Muscle of arm (tissue), 14 donors: ENCODE data around the gene ZNF281. TPM values are rescaled to one million over a fixed set of nuclear protein-coding genes. Genes with fewer than 3 reads are reported as not detected.
A peak's percentile ranks its signal among the peaks of the same experiment; 100 is the strongest.
"Not testable (repeated sequence)": the region's sequence is repeated elsewhere in the genome, so short reads cannot be mapped to it uniquely, and the experiment has no call there.

Experiments
- DNase-seq: peaks from one replicate; pipeline ENCODE4 v3.0.0-alpha.2; 2013
- long read RNA-seq, 11 donors: transcript quantifications; one replicate each; lab custom pipeline, GENCODE V29; 2026
- polyA plus RNA-seq, 12 donors: library from polyadenylated mRNA; unstranded; fragments of 120-200 nt; gene quantifications; one replicate each; pipeline ENCODE4 v1.2.1, GENCODE V29; 2013; ENCODE audit not compliant: insufficient read length in 12 of 12

Gene ZNF281
- polyA plus RNA-seq = 10 to 100 TPM in 11 of 12 donors, not detected in 1; 10.9 to 16.2 (median 14.2) TPM
- long read RNA-seq, donor 1, full-length matches to known transcripts = 4 of 4 reads
- long read RNA-seq, donor 1, partial matches to known transcripts = 0 of 4 reads
- long read RNA-seq, donor 1, other reads (novel, unspliced or antisense) = 0 of 4 reads
- long read RNA-seq, donor 2, full-length matches to known transcripts = 3 of 3 reads
- long read RNA-seq, donor 2, partial matches to known transcripts = 0 of 3 reads
- long read RNA-seq, donor 2, other reads (novel, unspliced or antisense) = 0 of 3 reads
- long read RNA-seq, donor 3, partial matches to known transcripts = 0 of 1 reads
- long read RNA-seq, donor 3, other reads (novel, unspliced or antisense) = 0 of 1 reads
- long read RNA-seq, donor 4 = 0 reads
- long read RNA-seq, donor 5, partial matches to known transcripts = 0 of 1 reads
- long read RNA-seq, donor 5, other reads (novel, unspliced or antisense) = 0 of 1 reads
- long read RNA-seq, donor 6, full-length matches to known transcripts = 1 of 1 reads
- long read RNA-seq, donor 6, partial matches to known transcripts = 0 of 1 reads
- long read RNA-seq, donor 6, other reads (novel, unspliced or antisense) = 0 of 1 reads
- long read RNA-seq, donor 7, partial matches to known transcripts = 0 of 1 reads
- long read RNA-seq, donor 7, other reads (novel, unspliced or antisense) = 0 of 1 reads
- long read RNA-seq, donor 8, full-length matches to known transcripts = 8 of 8 reads
- long read RNA-seq, donor 8, partial matches to known transcripts = 0 of 8 reads
- long read RNA-seq, donor 8, other reads (novel, unspliced or antisense) = 0 of 8 reads
- long read RNA-seq, donor 9, partial matches to known transcripts = 0 of 1 reads
- long read RNA-seq, donor 9, other reads (novel, unspliced or antisense) = 0 of 1 reads
- long read RNA-seq, donor 10, partial matches to known transcripts = 0 of 1 reads
- long read RNA-seq, donor 10, other reads (novel, unspliced or antisense) = 0 of 1 reads
- long read RNA-seq, donor 11, full-length matches to known transcripts = 6 of 6 reads
- long read RNA-seq, donor 11, partial matches to known transcripts = 0 of 6 reads
- long read RNA-seq, donor 11, other reads (novel, unspliced or antisense) = 0 of 6 reads

- peak; percentile 96 for DNase-seq
Measured at GRCh38 chr1:200409761-200410565, at the start of gene ZNF281. Gene ZNF281, minus strand, starts transcription at chr1:200410036. Its CDS starts 331 bp downstream, at chr1:200409705.

GRCh38 chr1:200458780-200459179, 48.9 kb upstream of the ZNF281 start:
- no peak for DNase-seq

- DNase-seq = no peak
Measured at GRCh38 chr1:200457810-200458209, 48.0 kb upstream of the ZNF281 start.

- no peak for DNase-seq
Measured at GRCh38 chr1:200454425-200454824, 44.6 kb upstream of the ZNF281 start.

GRCh38 chr1:200453553-200453905, 43.7 kb upstream of the ZNF281 start:
- no peak for DNase-seq

GRCh38 chr1:200452850-200453552, 43.2 kb upstream of the ZNF281 start:
- DNase-seq = no peak

GRCh38 chr1:200448034-200448762, 38.4 kb upstream of the ZNF281 start:
- no peak for DNase-seq

- no peak for DNase-seq
Measured at GRCh38 chr1:200445213-200445612, 35.4 kb upstream of the ZNF281 start.

- no peak for DNase-seq
Measured at GRCh38 chr1:200444478-200444877, 34.6 kb upstream of the ZNF281 start.

- no peak for DNase-seq
Measured at GRCh38 chr1:200443860-200444259, 34.0 kb upstream of the ZNF281 start.

GRCh38 chr1:200442537-200443156, 32.8 kb upstream of the ZNF281 start:
- DNase-seq = no peak

GRCh38 chr1:200442023-200442422, 32.2 kb upstream of the ZNF281 start:
- DNase-seq = no peak

GRCh38 chr1:200438911-200439310, 29.1 kb upstream of the ZNF281 start:
- no peak for DNase-seq

- not testable (repeated sequence) for DNase-seq
Measured at GRCh38 chr1:200438413-200438812, 28.6 kb upstream of the ZNF281 start.

GRCh38 chr1:200437556-200438203, 27.8 kb upstream of the ZNF281 start:
- DNase-seq = no peak

GRCh38 chr1:200437088-200437487, 27.3 kb upstream of the ZNF281 start:
- DNase-seq = no peak

- no peak for DNase-seq
Measured at GRCh38 chr1:200436436-200436835, 26.6 kb upstream of the ZNF281 start.

GRCh38 chr1:200435200-200435780, 25.5 kb upstream of the ZNF281 start:
- DNase-seq = no peak

- no peak for DNase-seq
Measured at GRCh38 chr1:200433586-200433985, 23.8 kb upstream of the ZNF281 start.
